Measurements from ENCODE around the gene RNF150.

RNF150 gene

DNA sequence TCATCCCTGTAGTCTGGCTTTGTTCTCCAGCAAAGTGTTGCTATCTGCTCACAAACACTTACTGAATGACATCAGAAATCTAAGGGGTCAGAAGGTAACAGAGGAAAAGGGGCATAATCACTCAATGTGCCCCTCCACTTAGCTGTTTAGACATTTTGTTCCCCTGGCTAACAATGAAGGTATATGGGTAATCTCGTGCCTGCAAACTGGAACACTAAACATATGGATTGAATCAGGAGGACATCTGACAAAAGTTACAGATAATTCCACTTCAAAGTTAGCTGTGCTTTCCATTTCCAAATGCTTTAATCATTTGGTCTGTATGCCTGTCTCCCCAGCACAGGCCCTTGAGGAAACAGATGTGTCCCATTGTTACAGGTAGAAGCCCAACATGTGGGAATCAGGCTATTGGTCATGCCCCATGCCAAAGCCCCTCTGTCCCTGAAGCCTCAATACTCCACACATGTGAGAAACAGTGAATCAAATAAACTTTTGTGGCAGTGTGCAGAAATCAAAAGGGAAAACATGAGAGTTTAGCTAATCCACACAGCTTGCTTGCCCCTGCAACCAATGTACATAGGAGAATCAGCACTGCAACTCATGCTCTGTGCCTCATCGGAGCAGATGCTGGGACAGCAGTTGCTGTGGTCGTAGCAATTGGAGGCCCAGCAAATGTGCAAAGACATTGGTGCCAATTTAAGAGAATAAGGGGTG lies 111.7 kb downstream of the RNF150 start:
- DNase-seq: no peak

- DNase-seq: peak; percentile 76
These were observed 112.4 kb downstream of the RNF150 start for GRCh38 chr4:141020801-141021261.

GRCh38 chr4:141019768-141020167 lies 113.5 kb downstream of the RNF150 start:
- DNase-seq: no peak

- no peak for DNase-seq
These were observed 117.0 kb downstream of the RNF150 start for GRCh38 chr4:141016117-141016798.

GRCh38 chr4:141013899-141014298 lies 119.4 kb downstream of the RNF150 start:
- DNase-seq: no peak

DNA sequence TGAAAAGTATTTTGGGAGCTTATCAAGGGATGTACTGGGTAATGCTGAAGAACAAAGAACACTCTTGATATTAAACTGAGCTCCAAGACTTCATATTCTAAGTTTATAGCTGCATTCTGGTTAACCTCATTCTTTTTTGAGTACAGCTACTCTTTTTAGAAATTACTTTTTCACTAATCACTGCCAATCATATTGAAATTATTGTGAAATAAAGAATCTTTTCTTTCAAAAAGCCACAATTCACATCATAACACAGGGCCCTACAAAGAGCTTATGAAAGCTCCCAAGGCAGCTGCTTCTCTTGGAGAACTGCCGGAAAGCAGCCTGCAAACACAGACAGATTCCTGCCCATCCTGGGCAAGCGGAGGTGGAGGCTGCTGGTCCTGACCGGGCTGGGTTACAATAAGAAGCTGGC lies 121.4 kb downstream of the RNF150 start:
- no peak for DNase-seq

DNA sequence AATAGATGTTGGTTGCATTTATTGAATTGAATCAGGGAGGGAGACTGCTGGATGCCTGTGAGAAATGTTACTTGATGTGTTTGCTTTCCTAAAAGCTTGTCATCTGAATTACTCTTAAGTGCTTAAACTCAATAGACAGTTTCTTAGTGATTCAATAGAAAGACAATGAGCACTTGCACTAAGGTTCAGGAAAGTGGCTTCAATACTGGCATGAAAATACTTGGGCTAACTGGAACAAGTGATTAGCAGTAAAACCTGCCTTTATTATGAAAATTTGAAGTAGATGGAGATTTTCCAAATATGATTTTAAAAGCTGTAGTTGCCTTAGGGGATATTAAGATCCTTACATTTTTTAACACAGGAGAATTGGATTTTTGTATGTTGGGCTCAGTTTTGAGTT lies 123.3 kb downstream of the RNF150 start:
- DNase-seq: no peak

GRCh38 chr4:141009129-141009528 lies 124.1 kb downstream of the RNF150 start:
- DNase-seq: no peak

DNA sequence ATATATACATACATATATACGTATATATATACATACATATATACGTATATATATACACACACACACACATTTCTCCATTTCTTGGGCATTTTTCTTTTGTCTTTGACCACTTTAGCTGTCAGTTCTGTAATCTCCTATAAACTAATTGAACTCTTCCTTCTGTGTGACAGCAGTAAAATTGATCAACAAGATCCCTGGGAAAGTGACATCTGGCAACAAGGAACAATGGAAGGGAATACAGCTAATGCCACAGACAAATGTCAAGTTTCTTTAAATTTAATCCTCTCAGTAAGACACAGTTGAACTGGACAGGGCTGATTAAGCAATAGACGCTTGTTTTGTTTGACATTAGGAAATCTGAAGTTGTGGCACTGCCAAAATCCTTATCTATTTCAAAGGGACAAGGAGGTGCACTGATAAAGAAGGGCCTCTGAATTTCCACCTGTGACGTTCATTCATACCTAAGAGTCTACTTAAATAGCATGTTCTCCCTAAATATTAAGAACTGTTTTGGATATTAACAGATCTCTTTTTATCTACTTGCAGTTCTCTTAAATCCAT lies 126.9 kb downstream of the RNF150 start:
- no peak for DNase-seq

DNA sequence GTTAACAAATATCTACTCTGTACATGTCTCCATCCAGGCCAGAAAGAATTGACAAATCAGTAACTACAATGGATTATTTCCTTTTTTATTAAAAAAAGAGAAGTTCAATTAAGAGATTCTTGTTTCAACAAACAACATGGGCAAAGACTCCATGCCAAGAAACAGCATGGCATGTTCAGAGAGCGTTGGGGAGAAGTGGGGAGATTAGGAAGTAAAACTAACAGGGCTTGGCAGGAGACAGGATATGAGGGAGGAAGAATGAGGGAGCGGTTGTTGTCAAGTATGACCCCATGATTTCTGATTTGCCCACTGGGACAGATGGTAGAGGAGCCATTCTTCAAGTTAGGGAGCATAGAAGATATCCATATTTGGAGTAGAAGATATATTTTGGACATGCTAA lies 128.4 kb downstream of the RNF150 start:
- no peak for DNase-seq

GRCh38 chr4:141003193-141003592 lies 130.1 kb downstream of the RNF150 start:
- no peak for DNase-seq

DNA sequence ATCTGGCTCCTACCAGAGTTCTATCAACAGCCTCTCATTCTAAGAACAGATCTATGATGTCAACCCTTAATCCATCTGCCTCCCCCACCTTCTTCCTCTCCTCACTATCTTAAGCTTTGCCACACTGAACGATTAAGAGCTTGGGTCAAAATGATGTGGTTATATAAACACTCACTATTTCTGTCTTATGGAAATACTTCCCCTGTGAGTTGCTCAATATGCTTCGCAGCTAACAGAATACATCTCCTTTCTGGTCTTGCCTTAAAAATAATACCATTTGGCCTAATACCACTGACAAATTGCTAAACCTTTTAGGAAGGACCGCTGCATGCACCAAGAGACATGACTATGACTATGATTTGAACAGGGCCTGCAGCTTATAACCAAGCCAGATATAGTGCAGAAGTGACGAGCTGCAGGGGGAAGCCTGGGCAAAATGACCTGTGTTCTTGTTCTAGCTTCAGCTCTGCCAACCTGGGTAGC lies 130.9 kb downstream of the RNF150 start:
- peak; percentile 55 for DNase-seq

- DNase-seq: peak; percentile 72
These were observed 136.5 kb downstream of the RNF150 start for GRCh38 chr4:140996766-140997165.

GRCh38 chr4:140995058-140995457 lies 138.2 kb downstream of the RNF150 start:
- DNase-seq: no peak

GRCh38 chr4:140994015-140994414 lies 139.3 kb downstream of the RNF150 start:
- DNase-seq: no peak

GRCh38 chr4:140993370-140993769 lies 139.9 kb downstream of the RNF150 start:
- no peak for DNase-seq

DNA sequence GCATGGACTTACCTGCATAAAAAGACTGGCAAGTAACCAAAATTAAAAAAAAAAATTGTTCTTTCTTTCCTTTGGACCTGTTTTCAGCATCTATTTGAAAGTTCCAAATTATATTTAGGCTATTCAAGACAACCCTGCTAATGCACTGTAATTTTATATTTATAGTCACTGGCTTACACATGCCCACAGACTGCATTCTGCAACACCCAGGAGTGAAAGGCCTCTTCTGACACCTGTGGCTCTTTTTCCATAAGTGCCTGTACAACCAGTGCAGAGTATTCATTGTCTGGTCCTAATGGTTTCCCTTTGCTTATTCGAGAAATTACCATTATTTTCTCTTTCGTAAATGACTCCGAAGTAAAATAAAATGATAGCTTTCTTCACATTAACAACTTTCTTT lies 143.3 kb downstream of the RNF150 start:
- DNase-seq: no peak

- no peak for DNase-seq
These were observed 147.2 kb downstream of the RNF150 start for GRCh38 chr4:140986045-140986444.

DNA sequence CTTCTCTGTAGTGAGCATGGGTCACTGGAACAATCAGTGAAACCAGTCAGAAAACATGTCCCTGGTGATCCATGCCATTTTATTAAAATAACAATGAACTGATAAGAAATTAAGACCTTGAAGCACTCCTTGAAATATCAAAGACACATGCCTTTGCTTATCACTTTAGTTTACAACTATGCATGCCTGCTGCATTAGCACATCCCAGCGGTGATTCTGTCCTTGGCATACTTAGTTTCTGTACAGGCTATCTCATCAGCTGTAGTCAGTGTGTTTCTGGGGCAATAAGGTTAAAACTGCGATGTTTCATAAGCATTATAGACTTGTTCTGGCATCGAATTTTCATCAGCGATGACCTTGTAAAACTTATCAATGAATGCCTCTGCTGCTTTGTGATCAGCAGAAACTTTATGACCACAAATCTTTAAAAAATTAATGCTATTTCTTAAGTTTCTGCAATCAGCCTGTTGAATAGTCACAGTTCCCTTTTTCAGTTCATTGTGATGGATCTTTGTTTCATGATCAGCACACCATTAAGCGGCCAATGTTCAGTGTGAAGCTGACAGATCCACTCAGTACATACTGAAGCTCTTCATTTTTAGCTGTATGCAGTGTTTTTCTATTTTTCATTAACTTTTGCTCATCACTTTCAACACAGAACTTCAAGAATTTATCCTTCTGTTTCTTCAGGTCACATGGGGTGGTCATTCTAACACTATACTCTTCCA lies 150.5 kb downstream of the RNF150 start:
- DNase-seq: no peak

DNA sequence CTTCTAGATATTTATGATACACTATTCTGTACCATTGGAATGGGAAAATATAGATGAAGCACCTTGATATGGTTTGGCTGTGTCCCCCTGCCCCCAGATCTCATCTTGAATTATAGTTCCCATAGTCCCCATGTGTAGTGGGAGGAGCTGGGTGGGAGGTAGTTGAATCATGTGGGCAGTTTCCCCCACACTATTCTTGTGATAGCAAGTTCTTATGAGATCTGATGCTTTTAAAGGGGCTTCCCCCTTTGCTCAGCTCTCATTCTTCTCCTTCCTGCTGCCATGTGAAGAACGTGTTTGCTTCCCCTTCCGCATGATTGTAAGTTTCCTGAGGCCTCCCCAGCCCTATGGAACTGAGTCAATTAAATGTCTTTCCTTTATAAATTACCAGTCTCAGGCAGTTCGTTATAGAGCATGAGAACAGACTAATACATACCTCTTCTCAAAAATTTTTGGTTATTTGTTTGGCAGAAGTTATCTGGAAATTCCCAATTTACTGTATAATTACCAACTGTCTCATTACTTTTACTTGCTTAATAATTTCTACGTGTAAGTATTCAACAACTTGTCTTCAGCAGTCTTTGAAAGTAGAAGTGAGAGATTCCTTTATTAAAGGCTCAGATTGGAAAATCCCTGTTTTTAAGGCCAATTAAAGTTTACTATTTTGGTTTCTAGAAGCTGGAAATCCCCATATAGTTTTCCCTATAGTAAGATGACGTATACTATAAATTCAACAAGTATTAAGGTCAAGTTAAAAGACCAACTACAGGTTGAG lies 152.7 kb downstream of the RNF150 start:
- DNase-seq: no peak

DNA sequence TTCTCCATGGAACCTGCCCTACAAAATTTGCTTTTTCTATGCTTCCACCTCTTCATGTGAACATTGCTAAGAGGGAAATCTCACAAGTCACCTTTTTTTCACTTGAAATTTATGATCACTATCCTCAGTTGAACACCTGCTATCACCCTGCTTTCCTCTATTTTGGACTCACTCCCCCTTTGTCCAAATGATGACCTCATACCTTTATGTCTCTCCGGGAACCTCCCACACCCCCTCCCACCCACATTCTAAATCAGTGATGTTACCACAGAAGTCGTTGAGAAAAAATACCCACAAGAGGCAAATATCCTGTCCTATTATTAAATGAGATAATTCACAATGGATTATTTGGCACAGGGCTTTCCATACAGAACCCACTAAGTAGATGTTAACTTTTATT lies 156.5 kb downstream of the RNF150 start:
- no peak for DNase-seq

DNA sequence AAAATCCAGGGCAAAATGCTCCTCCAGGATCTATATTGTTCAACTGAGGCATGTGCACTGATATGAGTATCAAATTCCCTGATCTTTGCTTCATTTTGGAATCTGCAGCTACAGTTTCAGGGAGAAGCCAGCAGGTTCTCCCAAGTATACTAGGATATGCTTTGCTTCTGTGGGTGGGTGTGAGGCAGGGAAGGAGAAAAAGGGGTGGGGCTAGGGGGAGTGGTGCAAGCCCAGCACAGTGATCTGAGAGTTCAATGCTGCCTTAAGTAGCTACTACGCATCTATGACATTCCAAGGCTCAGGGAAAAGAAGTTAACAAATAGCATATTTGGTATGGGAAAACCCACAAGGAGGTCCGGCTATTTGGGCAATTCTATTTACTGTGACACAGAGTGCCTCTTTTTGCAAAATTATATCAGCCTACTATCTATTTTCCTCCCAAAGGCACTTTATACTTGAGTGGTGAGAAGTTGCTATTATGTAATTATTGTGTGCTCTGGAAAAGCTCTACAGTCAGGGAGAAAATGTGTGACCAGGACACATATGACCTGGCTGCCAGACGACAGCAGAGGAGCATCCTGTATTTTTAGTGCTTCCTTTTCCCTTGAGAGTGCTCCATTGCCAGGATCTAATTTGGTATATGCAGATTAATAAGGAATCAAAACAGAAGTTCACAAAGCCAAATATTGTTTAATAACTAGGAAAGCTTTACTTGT lies 162.0 kb downstream of the RNF150 start:
- no peak for DNase-seq
